Naive thymus-derived CD4-positive, alpha-beta T cell (primary cell): Measurements from ENCODE around the gene LRRC4C. TPM values are rescaled to one million over a fixed set of nuclear protein-coding genes. Genes with fewer than 3 reads are reported as not detected.
"Not testable (repeated sequence)": the region's sequence is repeated elsewhere in the genome, so short reads cannot be mapped to it uniquely, and the experiment has no call there.

ENCODE experiments used
- ATAC-seq: fragments of 150-1000 bp; cut with Tn5 transposase; 2 replicates; pipeline ENCODE4 v1.10.0; 2021; ENCODE audit warnings: mild to moderate bottlenecking, moderate library complexity
- CTCF ChIA-PET: fragments of 350-600 bp; sonication (Branson Sonifier 250); formaldehyde crosslinking; loops from one replicate; lab custom pipeline; 2021; ENCODE audit warnings: antibody characterized with exemption; lab: Charles Lee
- POLR2A ChIA-PET: fragments of 350-600 bp; sonication (Branson Sonifier 250); formaldehyde crosslinking; loops from one replicate; lab custom pipeline; 2021; ENCODE audit warnings: antibody characterized with exemption, inconsistent platforms; lab: Charles Lee
- DNase-seq, 9 donors: peaks; one replicate each; pipeline versions ENCODE4 v3.0.0 to v3.0.0-alpha.2; 2020 to 2022; ENCODE audit warnings: mixed read lengths in 1 of 9
- H3K27ac ChIP-seq: one replicate; pipeline ENCODE4 v1.7.0; 2013; ENCODE audit warnings: mild to moderate bottlenecking, low read depth, low read length, moderate library complexity
- H3K27me3 ChIP-seq, 2 donors: one replicate each; pipeline ENCODE4 v1.7.0; 2013; ENCODE audit warnings: low read length in 2 of 2, mild to moderate bottlenecking in 2 of 2, moderate library complexity in 2 of 2; ENCODE audit not compliant: control insufficient read depth in 2 of 2, insufficient read depth in 2 of 2
- H3K36me3 ChIP-seq, 3 experiments: 1 replicate in 2 of 3; 2 replicates in 1 of 3; pipeline ENCODE4 v1.7.0; 2013; ENCODE audit warnings: low read length in 3 of 3, mild to moderate bottlenecking in 3 of 3, moderate library complexity in 1 of 3; ENCODE audit not compliant: insufficient read depth in 3 of 3, control insufficient read depth in 2 of 3
- H3K4me1 ChIP-seq, 2 donors: one replicate each; pipeline ENCODE4 v1.7.0; 2013; ENCODE audit warnings: low read length in 2 of 2, mild to moderate bottlenecking in 2 of 2, moderate library complexity in 1 of 2; ENCODE audit not compliant: control insufficient read depth in 2 of 2, insufficient read depth in 2 of 2
- H3K4me3 ChIP-seq: 2 replicates; pipeline ENCODE4 v1.7.0; 2013; ENCODE audit warnings: mild to moderate bottlenecking, low read length
- H3K9me3 ChIP-seq, 3 experiments: 1 replicate in 2 of 3; 2 replicates in 1 of 3; pipeline ENCODE4 v1.7.0; 2013; ENCODE audit warnings: low read length in 3 of 3; ENCODE audit not compliant: control insufficient read depth in 2 of 3
- H3K27ac Mint-ChIP-seq, 9 donors: one replicate each; pipeline ENCODE4 v1.8.0; 2020 to 2022; ENCODE audit warnings: mixed read lengths in 9 of 9, mild to moderate bottlenecking in 8 of 9, moderate library complexity in 5 of 9, inconsistent platforms in 2 of 9
- H3K27me3 Mint-ChIP-seq, 5 donors: one replicate each; pipeline ENCODE4 v1.8.0; 2021 to 2022; ENCODE audit warnings: mixed read lengths in 5 of 5, mild to moderate bottlenecking in 1 of 5
- H3K36me3 Mint-ChIP-seq, 5 donors: one replicate each; pipeline ENCODE4 v1.8.0; 2020 to 2022; ENCODE audit warnings: mixed read lengths in 5 of 5, mild to moderate bottlenecking in 3 of 5, inconsistent platforms in 1 of 5
- H3K4me1 Mint-ChIP-seq, 7 donors: one replicate each; pipeline ENCODE4 v1.8.0; 2020 to 2022; ENCODE audit warnings: mixed read lengths in 7 of 7, mild to moderate bottlenecking in 3 of 7, inconsistent platforms in 1 of 7
- H3K4me3 Mint-ChIP-seq, 10 donors: one replicate each; pipeline ENCODE4 v1.8.0; 2020 to 2022; ENCODE audit warnings: mild to moderate bottlenecking in 10 of 10, mixed read lengths in 10 of 10, moderate library complexity in 6 of 10, inconsistent platforms in 2 of 10
- H3K9me3 Mint-ChIP-seq, 11 donors: one replicate each; pipeline ENCODE4 v1.8.0; 2020 to 2022; ENCODE audit warnings: mixed read lengths in 11 of 11, mild to moderate bottlenecking in 4 of 11, inconsistent platforms in 1 of 11, moderate library complexity in 1 of 11
- intact Hi-C, 2 donors: fragments of 100-400 bp; cut with micrococcal nuclease; formaldehyde crosslinking; loops; one replicate each; pipeline ENCODE4 v1.15.1; 2023
- polyA plus RNA-seq, 2 donors: library from polyadenylated mRNA; unstranded; fragments of 300-500 nt; fragmentation: Illumina TruSeq; gene quantifications; one replicate each; pipeline ENCODE4 v1.2.3, GENCODE V29; 2021
- total RNA-seq, 6 experiments: library from RNA in 5 of 6; stranded (reverse) in 5 of 6; gene quantifications; 1 replicate in 5 of 6; 2 replicates in 1 of 6; pipeline ENCODE4 v1.2.3 and lab custom pipeline; 2021 to 2026

The LRRC4C gene
- total and polyA plus RNA-seq, 7 experiments from 2014 or later: not detected

DNA sequence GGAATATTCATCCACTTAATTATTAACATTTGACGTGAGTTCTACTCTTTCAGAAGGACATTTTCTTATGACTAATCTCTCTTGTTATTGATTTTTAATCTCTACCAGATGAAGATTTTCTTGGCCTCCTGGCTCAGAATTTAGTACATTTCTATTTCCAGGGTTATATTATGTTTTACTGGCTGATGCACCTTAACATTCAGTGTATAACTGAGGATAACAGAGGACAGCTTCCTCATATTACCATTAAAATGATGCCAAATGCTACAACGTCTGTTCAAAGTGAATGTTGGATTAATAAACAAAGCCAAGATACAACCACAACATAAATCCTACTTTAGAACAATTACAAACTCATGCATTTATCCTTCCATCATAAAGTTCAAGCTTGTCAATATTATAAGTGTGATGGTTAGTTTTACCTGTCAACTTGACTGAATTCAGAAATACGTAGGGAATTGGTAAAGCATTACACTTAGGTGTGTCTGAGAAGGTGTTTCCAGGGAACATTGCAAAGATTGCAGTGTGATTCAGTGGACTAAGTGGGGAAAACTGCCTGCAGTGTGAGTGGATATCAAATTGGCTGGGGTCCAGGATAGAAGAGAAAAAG lies 485.2 kb downstream of the LRRC4C start:
- Histone ChIP-seq H3K4me1 (no peaks in the 10 kb centered on the region), H3K9me3 (peaks cover 0 to 11% (median 0%) of the 10 kb centered on the region in 3 experiments), H3K4me3 (no peak overlapping the region), H3K36me3 (no peaks in the 10 kb centered on the region), H3K27me3 (no peaks in the 10 kb centered on the region), H3K27ac (no peak overlapping the region)
- no peak overlapping the region for H3K27ac Mint-ChIP-seq
- intact Hi-C loops: no loop called here
- ChIA-PET POLR2A (no interaction called here), CTCF (no interaction called here)
- DNase-seq (no peak), ATAC-seq (no peak)
- no peaks in the 10 kb centered on the region for H3K4me1 Mint-ChIP-seq
- peaks cover 7 to 52% (median 17%) of the 10 kb centered on the region in 11 donors for H3K9me3 Mint-ChIP-seq
- H3K36me3 Mint-ChIP-seq: no peaks in the 10 kb centered on the region
- H3K4me3 Mint-ChIP-seq: no peak overlapping the region
- no peaks in the 10 kb centered on the region for H3K27me3 Mint-ChIP-seq

- H3K36me3 ChIP-seq: no peaks in the 10 kb centered on the region
- ChIA-PET POLR2A (no interaction called here), CTCF (no interaction called here)
- no peaks in the 10 kb centered on the region for H3K9me3 ChIP-seq
- H3K27ac Mint-ChIP-seq: no peak overlapping the region
- DNase-seq (no peak), ATAC-seq (no peak)
- peaks cover 0 to 38% (median 9%) of the 10 kb centered on the region in 11 donors for H3K9me3 Mint-ChIP-seq
- H3K27ac ChIP-seq: no peak overlapping the region
- H3K4me3 Mint-ChIP-seq: no peak overlapping the region
- H3K27me3 Mint-ChIP-seq: no peaks in the 10 kb centered on the region
- no peaks in the 10 kb centered on the region for H3K4me1 Mint-ChIP-seq
- no peak overlapping the region for H3K4me3 ChIP-seq
- intact Hi-C loops: no loop called here
- H3K36me3 Mint-ChIP-seq: no peaks in the 10 kb centered on the region
- H3K27me3 ChIP-seq: no peaks in the 10 kb centered on the region
- H3K4me1 ChIP-seq: no peaks in the 10 kb centered on the region
These were observed 500.7 kb downstream of the LRRC4C start for GRCh38 chr11:40958707-40959106.

DNA sequence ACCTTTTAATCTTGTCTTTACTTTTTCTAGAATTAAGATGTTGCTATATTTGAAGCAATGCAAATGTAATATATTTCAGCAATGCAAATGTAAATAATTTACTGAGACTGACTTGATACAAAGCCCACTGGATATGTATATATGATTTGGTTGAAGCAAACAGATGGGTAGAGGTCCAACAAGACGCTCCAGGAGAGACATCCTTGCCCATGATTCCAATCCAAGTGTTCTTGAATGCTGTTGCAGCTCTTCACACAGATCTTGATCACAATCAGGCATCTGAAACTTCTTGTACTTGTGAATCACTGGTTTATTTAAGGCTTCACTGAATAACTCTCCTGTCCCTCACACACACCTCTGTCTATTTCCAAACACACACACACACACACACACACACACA lies 507.0 kb downstream of the LRRC4C start:
- peaks cover 0 to 41% (median 13%) of the 10 kb centered on the region in 11 donors for H3K9me3 Mint-ChIP-seq

DNA sequence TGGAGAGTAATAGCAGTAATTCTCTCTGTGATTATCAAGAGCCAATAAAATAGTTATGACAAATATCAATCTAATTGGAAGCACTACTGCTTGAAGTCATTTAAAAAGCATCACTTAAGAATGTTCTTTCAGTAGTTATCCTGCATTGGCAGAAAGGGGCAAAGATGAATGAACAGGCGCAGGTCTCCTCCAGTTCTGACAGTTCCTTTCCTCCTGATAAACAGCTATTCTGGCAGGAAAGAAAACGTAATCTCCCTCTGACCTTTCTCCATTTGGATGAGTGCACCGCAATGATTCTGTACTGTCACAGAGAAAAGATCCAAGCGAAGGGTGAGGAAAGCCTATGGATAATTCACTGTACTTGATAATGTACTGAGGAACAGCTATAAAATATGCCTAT lies 521.5 kb downstream of the LRRC4C start:
- Histone ChIP-seq H3K27me3 (no peaks in the 10 kb centered on the region), H3K4me1 (no peaks in the 10 kb centered on the region), H3K27ac (no peak overlapping the region), H3K9me3 (peaks cover 0 to 10% (median 0%) of the 10 kb centered on the region in 3 experiments), H3K36me3 (no peaks in the 10 kb centered on the region), H3K4me3 (no peak overlapping the region)
- H3K27ac Mint-ChIP-seq: no peak overlapping the region
- no peaks in the 10 kb centered on the region for H3K36me3 Mint-ChIP-seq
- no peak for DNase-seq
- no peak overlapping the region for H3K4me3 Mint-ChIP-seq
- ATAC-seq: no peak
- H3K4me1 Mint-ChIP-seq: no peaks in the 10 kb centered on the region
- CTCF ChIA-PET: no interaction called here
- intact Hi-C loops: no loop called here
- H3K27me3 Mint-ChIP-seq: no peaks in the 10 kb centered on the region
- H3K9me3 Mint-ChIP-seq: peaks cover 1 to 26% (median 11%) of the 10 kb centered on the region in 11 donors
- POLR2A ChIA-PET: no interaction called here

More for the DNA sequence above, 507.0 kb downstream of the LRRC4C start:
- ATAC-seq (no peak), DNase-seq (no peak)
- Histone ChIP-seq H3K27ac (no peak overlapping the region), H3K9me3 (peaks cover 0 to 4% (median 0%) of the 10 kb centered on the region in 3 experiments), H3K36me3 (no peaks in the 10 kb centered on the region), H3K4me3 (no peak overlapping the region), H3K4me1 (no peaks in the 10 kb centered on the region), H3K27me3 (no peaks in the 10 kb centered on the region)
- intact Hi-C loops: no loop called here
- no peaks in the 10 kb centered on the region for H3K27me3 Mint-ChIP-seq
- peaks cover 0 to 4% (median 0%) of the 10 kb centered on the region in 5 donors for H3K36me3 Mint-ChIP-seq
- ChIA-PET CTCF (no interaction called here), POLR2A (no interaction called here)
- H3K27ac Mint-ChIP-seq: no peak overlapping the region
- no peak overlapping the region for H3K4me3 Mint-ChIP-seq
- H3K4me1 Mint-ChIP-seq: no peaks in the 10 kb centered on the region

DNA sequence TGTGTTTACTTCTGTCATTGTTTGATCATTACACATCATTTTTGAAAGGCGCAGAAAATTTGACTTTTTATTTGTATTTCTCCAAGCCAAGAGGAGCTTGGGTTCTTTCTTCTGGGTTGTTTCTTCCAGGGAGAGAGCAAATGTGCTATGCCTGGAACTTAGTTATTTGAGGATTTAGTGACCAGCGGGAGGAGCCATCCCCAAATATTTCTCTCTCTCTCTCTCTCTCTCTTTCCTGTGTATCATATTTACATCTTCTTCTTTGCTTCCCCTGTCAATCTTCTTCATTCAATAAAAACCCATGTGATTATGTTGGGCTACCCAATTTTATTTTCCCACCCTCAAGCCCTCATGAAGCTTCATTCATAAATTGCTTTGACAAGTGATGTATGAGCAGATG lies 534.5 kb downstream of the LRRC4C start:
- no peak overlapping the region for H3K4me3 ChIP-seq
- DNase-seq (no peak), ATAC-seq (no peak)
- no peaks in the 10 kb centered on the region for H3K4me1 ChIP-seq
- H3K36me3 Mint-ChIP-seq: no peaks in the 10 kb centered on the region
- peaks cover 0 to 26% (median 3%) of the 10 kb centered on the region in 11 donors for H3K9me3 Mint-ChIP-seq
- intact Hi-C loops: no loop called here
- no peaks in the 10 kb centered on the region for H3K9me3 ChIP-seq
- no peaks in the 10 kb centered on the region for H3K4me1 Mint-ChIP-seq
- H3K27ac ChIP-seq: no peak overlapping the region
- no peak overlapping the region for H3K27ac Mint-ChIP-seq
- H3K4me3 Mint-ChIP-seq: no peak overlapping the region
- POLR2A ChIA-PET: no interaction called here
- H3K27me3 ChIP-seq: no peaks in the 10 kb centered on the region
- H3K36me3 ChIP-seq: no peaks in the 10 kb centered on the region
- H3K27me3 Mint-ChIP-seq: no peaks in the 10 kb centered on the region
- CTCF ChIA-PET: interaction anchor here (0.5 kb wide), 1 partner anchor 1528 kb away, joined by 3 read pairs; no protein-coding TSS in a partner anchor

GRCh38 chr11:40921246-40921645 lies 538.2 kb downstream of the LRRC4C start:
- H3K27ac Mint-ChIP-seq: no peak overlapping the region
- Histone ChIP-seq H3K4me1 (no peaks in the 10 kb centered on the region), H3K9me3 (peaks cover 0 to 4% (median 0%) of the 10 kb centered on the region in 3 experiments), H3K27ac (no peak overlapping the region), H3K36me3 (no peaks in the 10 kb centered on the region), H3K4me3 (no peak overlapping the region), H3K27me3 (no peaks in the 10 kb centered on the region)
- ChIA-PET POLR2A (no interaction called here), CTCF (no interaction called here)
- no peaks in the 10 kb centered on the region for H3K36me3 Mint-ChIP-seq
- no peaks in the 10 kb centered on the region for H3K27me3 Mint-ChIP-seq
- no peaks in the 10 kb centered on the region for H3K4me1 Mint-ChIP-seq
- peaks cover 0 to 22% (median 4%) of the 10 kb centered on the region in 11 donors for H3K9me3 Mint-ChIP-seq
- no peak overlapping the region for H3K4me3 Mint-ChIP-seq
- intact Hi-C loops: no loop called here
- DNase-seq (no peak), ATAC-seq (no peak)

- H3K4me3 Mint-ChIP-seq, H3K36me3 ChIP-seq, H3K9me3 ChIP-seq, H3K27me3 ChIP-seq, H3K4me3 ChIP-seq, H3K27me3 Mint-ChIP-seq, H3K4me1 Mint-ChIP-seq, ATAC-seq, H3K27ac ChIP-seq, H3K4me1 ChIP-seq, POLR2A ChIA-PET, CTCF ChIA-PET, intact Hi-C loops, H3K36me3 Mint-ChIP-seq, DNase-seq, H3K27ac Mint-ChIP-seq: not testable (repeated sequence)
- H3K9me3 Mint-ChIP-seq: peaks cover under 1 to 25% (median 16%) of the 10 kb centered on the region in 11 donors
These were observed 548.7 kb downstream of the LRRC4C start for GRCh38 chr11:40910774-40911173.
